Neuronal stem cell (in vitro differentiated cells): ENCODE results near the gene KPNA6.
"Not testable (repeated sequence)": the region's sequence is repeated elsewhere in the genome, so short reads cannot be mapped to it uniquely, and the experiment has no call there.

Source experiments
- DNase-seq: peaks from one replicate; pipeline ENCODE4 v3.0.0-alpha.2; 2013; ENCODE audit warnings: low spot score
- H2AFZ ChIP-seq: one replicate; pipeline ENCODE4 v1.6.1; 2013; ENCODE audit warnings: mild to moderate bottlenecking, low read length, inconsistent platforms
- H2AK5ac ChIP-seq: 2 replicates; pipeline ENCODE4 v1.6.1; 2013; ENCODE audit warnings: low read depth, mild to moderate bottlenecking, inconsistent platforms, low read length, moderate library complexity, mixed read lengths
- H2BK120ac ChIP-seq: 2 replicates; pipeline ENCODE4 v1.6.1; 2013; ENCODE audit warnings: low read depth, mild to moderate bottlenecking, inconsistent platforms, low read length, moderate library complexity, mixed read lengths
- H2BK12ac ChIP-seq: one replicate; pipeline ENCODE4 v1.6.1; 2013; ENCODE audit warnings: low read length, inconsistent platforms
- H2BK15ac ChIP-seq: 2 replicates; pipeline ENCODE4 v1.6.1; 2013; ENCODE audit warnings: mild to moderate bottlenecking, low read length, inconsistent platforms, mixed read lengths
- H2BK5ac ChIP-seq: one replicate; pipeline ENCODE4 v1.6.1; 2013; ENCODE audit warnings: inconsistent platforms, mild to moderate bottlenecking, low read length, moderate library complexity
- H3K14ac ChIP-seq: one replicate; pipeline ENCODE4 v1.6.1; 2013; ENCODE audit warnings: low read length, inconsistent platforms
- H3K18ac ChIP-seq: 2 replicates; pipeline ENCODE4 v1.6.1; 2013; ENCODE audit warnings: low read length, inconsistent platforms
- H3K23ac ChIP-seq: 2 replicates; pipeline ENCODE4 v1.6.1; 2013; ENCODE audit warnings: low read depth, mild to moderate bottlenecking, mixed read lengths, low read length, inconsistent platforms; ENCODE audit not compliant: poor library complexity
- H3K27ac ChIP-seq: replicated peaks from 3 replicates; pipeline ENCODE4 v1.5.1; 2013; ENCODE audit warnings: low read length, inconsistent platforms
- H3K27me3 ChIP-seq, 3 experiments: 2 replicates each; pipeline ENCODE4 v1.6.1; 2013; ENCODE audit warnings: low read length in 3 of 3, mild to moderate bottlenecking in 2 of 3, inconsistent platforms in 1 of 3, low read depth in 1 of 3, mixed read lengths in 1 of 3, moderate library complexity in 1 of 3; ENCODE audit not compliant: control insufficient read depth in 3 of 3, insufficient read depth in 3 of 3
- H3K36me3 ChIP-seq, 2 donors: replicated peaks in 1 of 2; 2 replicates each; pipeline ENCODE4 v1.6.1; 2013; ENCODE audit warnings: low read length in 2 of 2; ENCODE audit not compliant: control insufficient read depth in 2 of 2, insufficient read depth in 2 of 2
- H3K4ac ChIP-seq: 2 replicates; pipeline ENCODE4 v1.6.1; 2013; ENCODE audit warnings: inconsistent platforms, mild to moderate bottlenecking, low read length, moderate library complexity
- H3K4me1 ChIP-seq, 2 donors: 1 replicate in 1 of 2; 2 replicates in 1 of 2; pipeline ENCODE4 v1.6.1; 2013; ENCODE audit warnings: low read length in 2 of 2, low read depth in 1 of 2; ENCODE audit not compliant: control insufficient read depth in 2 of 2, insufficient read depth in 1 of 2
- H3K4me2 ChIP-seq: one replicate; pipeline ENCODE4 v1.6.1; 2013; ENCODE audit warnings: mild to moderate bottlenecking, low read length, inconsistent platforms; ENCODE audit not compliant: insufficient read depth, poor library complexity, severe bottlenecking
- H3K4me3 ChIP-seq, 2 donors: 2 replicates each; pipeline ENCODE4 v1.5.1; 2013; ENCODE audit warnings: low read length in 2 of 2, mild to moderate bottlenecking in 2 of 2, inconsistent platforms in 1 of 2, moderate library complexity in 1 of 2
- H3K79me1 ChIP-seq: one replicate; pipeline ENCODE4 v1.6.1; 2013; ENCODE audit warnings: low read depth, mild to moderate bottlenecking, inconsistent platforms, low read length, moderate library complexity
- H3K9ac ChIP-seq: one replicate; pipeline ENCODE4 v1.6.1; 2013; ENCODE audit warnings: mild to moderate bottlenecking, low read depth, low read length, inconsistent platforms; ENCODE audit not compliant: poor library complexity
- H3K9me3 ChIP-seq, 2 donors: replicated peaks in 1 of 2; 2 replicates each; pipeline versions ENCODE3 to v1.6.1; 2013; ENCODE audit warnings: low read length in 2 of 2, mild to moderate bottlenecking in 2 of 2, inconsistent platforms in 1 of 2, low read depth in 1 of 2, mixed read lengths in 1 of 2, moderate library complexity in 1 of 2; ENCODE audit not compliant: control insufficient read depth in 2 of 2, insufficient read depth in 1 of 2
- H4K8ac ChIP-seq: one replicate; pipeline ENCODE4 v1.6.1; 2013; ENCODE audit warnings: low read depth, mild to moderate bottlenecking, inconsistent platforms, low read length, moderate library complexity
- H4K91ac ChIP-seq: one replicate; pipeline ENCODE4 v1.6.1; 2013; ENCODE audit warnings: low read length, low read depth, mild to moderate bottlenecking, inconsistent platforms; ENCODE audit not compliant: poor library complexity
- WGBS, 2 donors: extraction: QIAGEN DNeasy Blood & Tissue Kit; methylation state at CpG; one replicate each; pipeline ENCODE4 v1.1.7; 2013; ENCODE audit warnings: missing lambda C conversion rate in 2 of 2, mixed read lengths in 1 of 2; ENCODE audit not compliant: insufficient read length in 2 of 2, insufficient replicate concordance in 1 of 2; ENCODE audit errors: extremely low coverage in 2 of 2; 5-methylcytosine and 5-hydroxymethylcytosine counted together

The KPNA6 gene

DNA sequence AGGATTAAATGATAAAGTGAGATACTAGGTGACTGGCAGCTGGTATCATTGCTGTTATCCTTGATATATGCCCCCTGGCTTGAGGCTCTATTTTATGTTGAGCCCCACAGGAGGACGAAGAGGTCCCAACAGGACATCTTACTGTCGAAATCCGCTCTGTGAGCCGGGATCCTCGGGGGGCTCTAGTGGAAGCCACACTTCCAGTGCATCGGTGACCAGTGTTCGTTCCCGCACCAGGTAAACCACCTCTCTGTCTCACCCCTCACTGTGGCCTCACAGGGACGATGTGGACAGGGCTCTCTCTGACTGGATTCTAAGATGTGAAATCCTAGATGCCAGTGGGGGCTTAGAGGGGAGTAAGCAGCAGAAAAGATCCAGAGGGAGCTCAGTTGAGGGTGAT is 33.0 kb upstream of the KPNA6 start:
- Histone ChIP-seq H2AFZ (no peak overlapping the region), H3K79me1 (peaks cover 4% of the 10 kb centered on the region), H3K27me3 (no peaks in the 10 kb centered on the region), H2BK120ac (no peak overlapping the region), H3K23ac (no peak overlapping the region), H3K27ac (no peak overlapping the region), H3K36me3 (peaks cover 27 to 56% of the 10 kb centered on the region in 2 donors), H3K4ac (no peak overlapping the region), H3K4me3 (no peak overlapping the region), H3K4me2 (no peak overlapping the region), H3K9ac (no peak overlapping the region), H2AK5ac (no peak overlapping the region), H3K4me1 (peaks cover 3 to 7% of the 10 kb centered on the region in 2 donors), H4K91ac (no peak overlapping the region), H4K8ac (no peak overlapping the region), H3K14ac (no peak overlapping the region), H2BK5ac (no peak overlapping the region), H2BK12ac (no peak overlapping the region), H2BK15ac (no peak overlapping the region), H3K18ac (no peak overlapping the region), H3K9me3 (no peaks in the 10 kb centered on the region)
- WGBS, 2 donors = no CpG with 5 or more reads among the region's 9 CpGs
- no peak for DNase-seq

DNA sequence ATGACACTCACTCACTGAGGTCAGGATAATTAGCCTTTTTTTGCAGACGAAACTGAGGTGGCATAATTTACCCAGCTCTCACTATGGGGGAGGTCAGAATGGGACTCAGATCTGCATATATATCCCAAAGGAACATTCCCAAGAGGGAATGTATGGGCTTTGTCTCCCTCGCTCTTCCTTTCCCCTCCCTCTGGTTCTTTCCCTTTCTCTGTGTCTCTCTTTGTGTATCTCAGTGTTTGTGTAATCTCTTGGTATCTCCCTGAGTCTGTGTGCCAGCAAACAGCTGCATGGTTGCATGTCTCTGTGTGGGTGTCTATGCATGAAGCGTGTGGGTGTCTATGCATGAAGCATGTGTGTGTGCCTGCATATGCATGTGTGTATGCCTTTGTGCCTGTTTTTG is 30.4 kb upstream of the KPNA6 start:
- DNase-seq = no peak
- Histone ChIP-seq H2BK15ac (no peak overlapping the region), H3K4me3 (no peak overlapping the region)

GRCh38 chr1:32082022-32082421 is 25.8 kb upstream of the KPNA6 start:
- Histone ChIP-seq H3K23ac (no peak overlapping the region), H3K9ac (no peak overlapping the region), H2AFZ (no peak overlapping the region), H4K8ac (no peak overlapping the region), H3K27ac (no peak overlapping the region), H3K14ac (no peak overlapping the region), H3K18ac (no peak overlapping the region), H3K4me3 (no peak overlapping the region), H3K4ac (no peak overlapping the region), H3K4me1 (no peaks in the 10 kb centered on the region), H3K9me3 (no peaks in the 10 kb centered on the region), H2BK15ac (no peak overlapping the region), H3K36me3 (peaks cover 25 to 80% of the 10 kb centered on the region in 2 donors), H2BK12ac (no peak overlapping the region), H3K27me3 (no peaks in the 10 kb centered on the region), H2AK5ac (no peak overlapping the region), H2BK120ac (no peak overlapping the region), H3K4me2 (no peak overlapping the region), H4K91ac (no peak overlapping the region), H3K79me1 (peaks cover 4% of the 10 kb centered on the region), H2BK5ac (no peak overlapping the region)
- no peak for DNase-seq
- no CpG with 5 or more reads among the region's 1 CpG for WGBS, 2 donors

More for the DNA sequence above, 30.4 kb upstream of the KPNA6 start:
- Histone ChIP-seq H3K4ac (no peak overlapping the region), H3K27me3 (no peaks in the 10 kb centered on the region), H3K36me3 (peaks cover 27 to 74% of the 10 kb centered on the region in 2 donors), H2BK5ac (no peak overlapping the region), H3K79me1 (peaks cover 4% of the 10 kb centered on the region), H4K8ac (no peak overlapping the region), H3K27ac (no peak overlapping the region), H3K9me3 (no peaks in the 10 kb centered on the region), H4K91ac (peak overlapping the region; percentile 32), H2BK12ac (no peak overlapping the region), H2AK5ac (no peak overlapping the region), H3K4me2 (no peak overlapping the region), H3K23ac (no peak overlapping the region), H2AFZ (no peak overlapping the region), H2BK120ac (no peak overlapping the region), H3K18ac (no peak overlapping the region), H3K4me1 (peaks cover 3 to 5% of the 10 kb centered on the region in 2 donors), H3K14ac (no peak overlapping the region), H3K9ac (peak overlapping the region; percentile 67)
- no CpG with 5 or more reads among the region's 3 CpGs for WGBS, 2 donors

- not testable (repeated sequence) for H3K14ac ChIP-seq, H3K9ac ChIP-seq, H2BK5ac ChIP-seq, H3K4ac ChIP-seq, H4K8ac ChIP-seq, H3K4me1 ChIP-seq, DNase-seq, H3K18ac ChIP-seq, H2BK120ac ChIP-seq, H3K27ac ChIP-seq, H2AFZ ChIP-seq, H3K4me3 ChIP-seq, H3K79me1 ChIP-seq, H2BK15ac ChIP-seq, H3K9me3 ChIP-seq, H4K91ac ChIP-seq, H3K23ac ChIP-seq, H2BK12ac ChIP-seq, H2AK5ac ChIP-seq, H3K27me3 ChIP-seq, H3K4me2 ChIP-seq
- WGBS, 2 donors = no CpG with 5 or more reads among the region's 2 CpGs
- peaks cover 17 to 74% of the 10 kb centered on the region in 2 donors for H3K36me3 ChIP-seq
Observed at GRCh38 chr1:32086381-32086780, 21.5 kb upstream of the KPNA6 start.
